WTC11 (cell line): ENCODE measurements around the gene RAB22A. TPM values are rescaled to one million over a fixed set of nuclear protein-coding genes. Genes with fewer than 3 reads are reported as not detected.

Experiments
- ATAC-seq: fragments of 200-7000 bp; cut with Tn5 transposase; 2 replicates; pipeline ENCODE4 v1.10.0; 2021; ENCODE audit warnings: mild to moderate bottlenecking, moderate library complexity
- CTCF ChIA-PET: fragments of 300-600 bp; sonication (Branson Sonifier 250); formaldehyde crosslinking; loops from one replicate; lab custom pipeline; 2021; ENCODE audit warnings: antibody characterized with exemption; lab: Charles Lee
- POLR2A ChIA-PET: fragments of 350-600 bp; sonication (Branson Sonifier 250); formaldehyde crosslinking; loops from one replicate; lab custom pipeline; 2021; ENCODE audit warnings: antibody characterized with exemption; lab: Charles Lee
- DNase-seq: peaks from one replicate; pipeline ENCODE4 v3.0.0; 2021; ENCODE audit warnings: low spot score
- H3K27ac Mint-ChIP-seq: 2 replicates; pipeline ENCODE4 v1.8.0; 2021; ENCODE audit warnings: mixed read lengths
- H3K27me3 Mint-ChIP-seq: 2 replicates; pipeline ENCODE4 v1.8.0; 2021; ENCODE audit warnings: low read depth, mild to moderate bottlenecking, moderate library complexity, mixed read lengths
- H3K36me3 Mint-ChIP-seq: 2 replicates; pipeline ENCODE4 v1.8.0; 2021; ENCODE audit warnings: mixed read lengths
- H3K4me1 Mint-ChIP-seq: 2 replicates; pipeline ENCODE4 v1.8.0; 2022; ENCODE audit warnings: mixed read lengths
- H3K4me3 Mint-ChIP-seq: 2 replicates; pipeline ENCODE4 v1.8.0; 2021; ENCODE audit warnings: mild to moderate bottlenecking, moderate library complexity, mixed read lengths
- H3K9me3 Mint-ChIP-seq: 2 replicates; pipeline ENCODE4 v1.8.0; 2021; ENCODE audit warnings: mixed read lengths
- ATF2 ChIP-seq: sonication (generic); formaldehyde crosslinking; IDR thresholded peaks from 2 replicates; pipeline ENCODE4 v1.8.1; 2022; ENCODE audit warnings: low read depth, missing genetic modification reagents, borderline replicate concordance
- ATF3 ChIP-seq: sonication (generic); formaldehyde crosslinking; conservative IDR thresholded peaks from 2 replicates; pipeline ENCODE4 v1.8.1; 2022; ENCODE audit warnings: mild to moderate bottlenecking, missing genetic modification reagents
- CTCF ChIP-seq: fragments of 200-600 bp; IDR thresholded peaks from 2 replicates; pipeline ENCODE4 v1.8.0; 2022; ENCODE audit warnings: antibody characterized with exemption
- ELF4 ChIP-seq: sonication (generic); formaldehyde crosslinking; IDR thresholded peaks from 2 replicates; pipeline ENCODE4 v1.8.1; 2022; ENCODE audit warnings: low read depth, mild to moderate bottlenecking, moderate library complexity, missing genetic modification reagents
- ERG ChIP-seq: fragments of 250-450 bp; sonication (Bioruptor Pico); IDR thresholded peaks from 2 replicates; pipeline ENCODE4 v1.8.0; 2021; ENCODE audit warnings: mild to moderate bottlenecking
- ETV6 ChIP-seq: sonication (generic); formaldehyde crosslinking; IDR thresholded peaks from 2 replicates; pipeline ENCODE4 v1.8.1; 2022; ENCODE audit warnings: mild to moderate bottlenecking, missing genetic modification reagents
- FOXJ3 ChIP-seq: sonication (generic); formaldehyde crosslinking; IDR thresholded peaks from 2 replicates; pipeline ENCODE4 v1.9.0; 2021; ENCODE audit warnings: missing genetic modification reagents, mild to moderate bottlenecking, borderline replicate concordance
- GABPB1 ChIP-seq: sonication (generic); formaldehyde crosslinking; IDR thresholded peaks from 2 replicates; pipeline ENCODE4 v1.8.1; 2023; ENCODE audit warnings: mild to moderate bottlenecking, missing genetic modification reagents
- GRHL2 ChIP-seq: fragments of 250-450 bp; sonication (Bioruptor Pico); IDR thresholded peaks from 2 replicates; pipeline ENCODE4 v1.8.0; 2022; ENCODE audit warnings: mild to moderate bottlenecking, moderate library complexity; ENCODE audit not compliant: insufficient replicate concordance, severe bottlenecking
- IRF1 ChIP-seq: sonication (generic); formaldehyde crosslinking; IDR thresholded peaks from 2 replicates; pipeline ENCODE4 v1.8.0; 2023; ENCODE audit warnings: missing genetic modification reagents
- IRF2 ChIP-seq: sonication (generic); formaldehyde crosslinking; IDR thresholded peaks from 2 replicates; pipeline ENCODE4 v1.8.0; 2022; ENCODE audit warnings: low read depth, missing genetic modification reagents, borderline replicate concordance
- KAT7 ChIP-seq: sonication (generic); formaldehyde crosslinking; IDR thresholded peaks from 2 replicates; pipeline ENCODE4 v1.8.1; 2023; ENCODE audit warnings: missing genetic modification reagents, mild to moderate bottlenecking, borderline replicate concordance
- NFE2L1 ChIP-seq: sonication (generic); formaldehyde crosslinking; IDR thresholded peaks from 2 replicates; pipeline ENCODE4 v1.8.1; 2023; ENCODE audit warnings: missing genetic modification reagents
- PRDM15 ChIP-seq: sonication (generic); formaldehyde crosslinking; IDR thresholded peaks from 2 replicates; pipeline ENCODE4 v1.8.0; 2022; ENCODE audit warnings: missing genetic modification reagents
- TEAD1 ChIP-seq: sonication (generic); formaldehyde crosslinking; IDR thresholded peaks from 2 replicates; pipeline ENCODE4 v1.8.0; 2022; ENCODE audit warnings: mild to moderate bottlenecking, missing genetic modification reagents
- TEAD4 ChIP-seq: sonication (generic); formaldehyde crosslinking; IDR thresholded peaks from 2 replicates; pipeline ENCODE4 v1.8.0; 2022; ENCODE audit warnings: mild to moderate bottlenecking, missing genetic modification reagents
- TP53 ChIP-seq: sonication (generic); formaldehyde crosslinking; IDR thresholded peaks from 2 replicates; pipeline ENCODE4 v1.8.1; 2023; ENCODE audit warnings: mild to moderate bottlenecking, missing genetic modification reagents
- ZBTB21 ChIP-seq: sonication (generic); formaldehyde crosslinking; IDR thresholded peaks from 2 replicates; pipeline ENCODE4 v1.8.1; 2023; ENCODE audit warnings: mild to moderate bottlenecking, missing genetic modification reagents, borderline replicate concordance
- ZMAT4 ChIP-seq: fragments of 250-450 bp; sonication (Bioruptor Pico); IDR thresholded peaks from 2 replicates; pipeline ENCODE4 v1.9.0; 2021; ENCODE audit warnings: mild to moderate bottlenecking
- ZNF138 ChIP-seq: sonication (generic); formaldehyde crosslinking; conservative IDR thresholded peaks from 2 replicates; pipeline ENCODE4 v1.8.1; 2022; ENCODE audit warnings: mild to moderate bottlenecking, moderate library complexity, missing genetic modification reagents
- total RNA-seq: library from RNA; stranded (reverse); gene quantifications from 3 replicates; pipeline ENCODE4 v1.2.3, GENCODE V29; 2021

RAB22A gene
- total RNA-seq, 1 experiment from 2014 or later, result 6.0 TPM

- H3K27me3 Mint-ChIP-seq, result no peaks in the 10 kb centered on the region
- H3K4me1 Mint-ChIP-seq, result peaks cover 28% of the 10 kb centered on the region
- H3K27ac Mint-ChIP-seq, result peak overlapping the region; percentile 14; the same call in 1 of the 2 replicates
- DNase-seq, result no peak
- peaks cover 10% of the 10 kb centered on the region for H3K36me3 Mint-ChIP-seq
- no peak for ATAC-seq
- ChIA-PET CTCF (no interaction called here), POLR2A (no interaction called here)
- TF ChIP-seq TEAD4 (CRISPR knock-in tag), result no peak
- TF ChIP-seq KAT7 (CRISPR knock-in tag), result no peak
- TF ChIP-seq ZBTB21 (CRISPR knock-in tag), result no peak
- TF ChIP-seq NFE2L1 (CRISPR knock-in tag), result no peak
- TF ChIP-seq IRF2 (CRISPR knock-in tag), result no peak
- TF ChIP-seq ZNF138 (CRISPR knock-in tag), result no peak
- TF ChIP-seq PRDM15 (CRISPR knock-in tag), result no peak
- no peak for TF ChIP-seq TP53 (CRISPR knock-in tag)
- no peak for TF ChIP-seq ZMAT4
- no peak for TF ChIP-seq GABPB1 (CRISPR knock-in tag)
- no peak for TF ChIP-seq IRF1 (CRISPR knock-in tag)
- no peak for TF ChIP-seq ETV6
- TF ChIP-seq ELF4 (CRISPR knock-in tag), result no peak
- TF ChIP-seq ATF2 (CRISPR knock-in tag), result no peak
- no peak for TF ChIP-seq CTCF
- TF ChIP-seq GRHL2 (CRISPR knock-in tag), result no peak
- no peak for TF ChIP-seq ATF3 (CRISPR knock-in tag)
- no peak for TF ChIP-seq TEAD1
- no peak for TF ChIP-seq ERG (CRISPR knock-in tag)
- no peak for TF ChIP-seq FOXJ3 (CRISPR knock-in tag)
- no peak overlapping the region for H3K4me3 Mint-ChIP-seq
- peaks cover 13% of the 10 kb centered on the region for H3K9me3 Mint-ChIP-seq
Observed at GRCh38 chr20:58340151-58340550, 30.6 kb downstream of the RAB22A start.
